CD4-positive, alpha-beta T cell treated with Interleukin-6 for 4 hours (primary cell): ENCODE data around the gene TRAPPC2L.
"Not testable (repeated sequence)": the region's sequence is repeated elsewhere in the genome, so short reads cannot be mapped to it uniquely, and the experiment has no call there.

Experiments
- DNase-seq: peaks from one replicate; pipeline ENCODE4 v3.0.0-alpha.2; 2020; ENCODE audit warnings: mixed read lengths

TRAPPC2L gene

GRCh38 chr16:88819126-88819525 is 37.8 kb upstream of the TRAPPC2L start:
- no peak for DNase-seq

GRCh38 chr16:88820385-88821025 is 36.4 kb upstream of the TRAPPC2L start:
- DNase-seq = no peak

- no peak for DNase-seq
Measured at GRCh38 chr16:88821168-88821850, 35.6 kb upstream of the TRAPPC2L start.

GRCh38 chr16:88822281-88823040 is 34.5 kb upstream of the TRAPPC2L start:
- no peak for DNase-seq

GRCh38 chr16:88823646-88824045 is 33.3 kb upstream of the TRAPPC2L start:
- not testable (repeated sequence) for DNase-seq

GRCh38 chr16:88824256-88825077 is 32.5 kb upstream of the TRAPPC2L start:
- DNase-seq = no peak

GRCh38 chr16:88825146-88825545 is 31.8 kb upstream of the TRAPPC2L start:
- DNase-seq = no peak

- DNase-seq = no peak
Measured at GRCh38 chr16:88826070-88826840, 30.7 kb upstream of the TRAPPC2L start.

GRCh38 chr16:88827727-88828126 is 29.2 kb upstream of the TRAPPC2L start:
- no peak for DNase-seq

- DNase-seq = no peak
Measured at GRCh38 chr16:88828711-88829110, 28.2 kb upstream of the TRAPPC2L start.

- no peak for DNase-seq
Measured at GRCh38 chr16:88830258-88830657, 26.7 kb upstream of the TRAPPC2L start.

GRCh38 chr16:88830783-88831182 is 26.1 kb upstream of the TRAPPC2L start:
- no peak for DNase-seq

- DNase-seq = no peak
Measured at GRCh38 chr16:88831838-88832237, 25.1 kb upstream of the TRAPPC2L start.

- DNase-seq = no peak
Measured at GRCh38 chr16:88833086-88833485, 23.8 kb upstream of the TRAPPC2L start.

GRCh38 chr16:88834670-88835069 is 22.3 kb upstream of the TRAPPC2L start:
- DNase-seq = no peak

- no peak for DNase-seq
Measured at GRCh38 chr16:88835383-88835782, 21.5 kb upstream of the TRAPPC2L start.

- no peak for DNase-seq
Measured at GRCh38 chr16:88835818-88836217, 21.1 kb upstream of the TRAPPC2L start.

- no peak for DNase-seq
Measured at GRCh38 chr16:88836791-88837190, 20.1 kb upstream of the TRAPPC2L start.

- no peak for DNase-seq
Measured at GRCh38 chr16:88837806-88838205, 19.1 kb upstream of the TRAPPC2L start.

GRCh38 chr16:88838566-88838965 is 18.4 kb upstream of the TRAPPC2L start:
- no peak for DNase-seq

GRCh38 chr16:88839026-88839529 is 17.8 kb upstream of the TRAPPC2L start:
- no peak for DNase-seq
